Keratinocyte (primary cell): ENCODE data around the gene C1QC. TPM values are rescaled to one million over a fixed set of nuclear protein-coding genes. Genes with fewer than 3 reads are reported as not detected.
"Not testable (repeated sequence)": the region's sequence is repeated elsewhere in the genome, so short reads cannot be mapped to it uniquely, and the experiment has no call there.

Experiments used
- DNase-seq: peaks from one replicate; pipeline ENCODE4 v3.0.0-alpha.2; 2011; ENCODE audit warnings: low read depth, missing footprints, low spot score
- FAIRE-seq: peaks from 2 replicates; lab custom pipeline; 2011; peaks lifted over from hg19 to GRCh38; lab: Jason Lieb, UNC
- H2AFZ ChIP-seq: 2 replicates; pipeline ENCODE4 v1.6.0; 2012; ENCODE audit warnings: low read length, control low read depth, inconsistent platforms; ENCODE audit not compliant: control insufficient read depth
- H3K27ac ChIP-seq: 2 replicates; pipeline ENCODE4 v1.5.1; 2011; ENCODE audit warnings: low read length; ENCODE audit not compliant: control insufficient read depth, insufficient read depth
- H3K27me3 ChIP-seq: 3 replicates; pipeline ENCODE4 v1.6.0; 2011; ENCODE audit warnings: low read length; ENCODE audit not compliant: control insufficient read depth, insufficient read depth; ENCODE audit errors: extremely low read depth
- H3K36me3 ChIP-seq, 2 experiments: 2 replicates in 1 of 2; 3 replicates in 1 of 2; pipeline ENCODE4 v1.5.1; 2011; ENCODE audit warnings: low read length in 2 of 2, mild to moderate bottlenecking in 1 of 2; ENCODE audit not compliant: control insufficient read depth in 2 of 2, insufficient read depth in 2 of 2; ENCODE audit errors: extremely low read depth in 1 of 2
- H3K4me1 ChIP-seq: 3 replicates; pipeline ENCODE4 v1.5.1; 2011; ENCODE audit warnings: low read length; ENCODE audit not compliant: control insufficient read depth, insufficient read depth; ENCODE audit errors: extremely low read depth
- H3K4me2 ChIP-seq: 3 replicates; pipeline ENCODE4 v1.6.0; 2011; ENCODE audit warnings: low read depth, low read length; ENCODE audit not compliant: control insufficient read depth, insufficient read depth; ENCODE audit errors: extremely low read depth
- H3K4me3 ChIP-seq, 3 experiments: fragments of 200-600 bp in 1 of 3; sonication (generic) in 1 of 3; 2 replicates in 2 of 3; 3 replicates in 1 of 3; pipeline ENCODE4 v1.5.1; 2011 to 2016; ENCODE audit warnings: low read length in 3 of 3, mild to moderate bottlenecking in 3 of 3, control low read depth in 2 of 3, inconsistent platforms in 1 of 3, low read depth in 1 of 3, mixed read lengths in 1 of 3, mixed run types in 1 of 3, moderate library complexity in 1 of 3; ENCODE audit not compliant: control insufficient read depth in 2 of 3, insufficient read depth in 2 of 3; ENCODE audit errors: extremely low read depth in 1 of 3
- H3K79me2 ChIP-seq: 2 replicates; pipeline ENCODE4 v1.6.0; 2012; ENCODE audit warnings: low read length; ENCODE audit not compliant: control insufficient read depth, insufficient read depth
- H3K9ac ChIP-seq: 3 replicates; pipeline ENCODE4 v1.6.0; 2011; ENCODE audit warnings: low read length; ENCODE audit not compliant: control insufficient read depth, insufficient read depth; ENCODE audit errors: extremely low read depth
- H3K9me1 ChIP-seq: 3 replicates; pipeline ENCODE4 v1.6.0; 2011; ENCODE audit warnings: low read length; ENCODE audit not compliant: control insufficient read depth, insufficient read depth; ENCODE audit errors: extremely low read depth
- H3K9me3 ChIP-seq: 2 replicates; pipeline ENCODE4 v1.5.1; 2012; ENCODE audit warnings: low read depth, low read length; ENCODE audit not compliant: control insufficient read depth
- H4K20me1 ChIP-seq: 3 replicates; pipeline ENCODE4 v1.6.0; 2011; ENCODE audit warnings: low read length; ENCODE audit not compliant: control insufficient read depth, insufficient read depth; ENCODE audit errors: extremely low read depth
- CTCF ChIP-seq, 3 experiments: IDR thresholded peaks in 1 of 3; conservative IDR thresholded peaks in 1 of 3; optimal IDR thresholded peaks in 1 of 3; 2 replicates in 2 of 3; 3 replicates in 1 of 3; pipeline versions ENCODE3 to v1.5.1; 2011; ENCODE audit warnings: low read length in 3 of 3, mild to moderate bottlenecking in 3 of 3, moderate library complexity in 2 of 3, control low read depth in 1 of 3, inconsistent platforms in 1 of 3; ENCODE audit not compliant: insufficient read depth in 2 of 3; ENCODE audit errors: extremely low read depth in 1 of 3
- EZH2 ChIP-seq: IDR thresholded peaks from one replicate; pipeline ENCODE4 v1.6.1; 2012; ENCODE audit warnings: inconsistent platforms, mild to moderate bottlenecking, low read length, moderate library complexity
- dilution Hi-C: fragments of 300-500 bp; cut with MboI; formaldehyde crosslinking; loops from one replicate; pipeline ENCODE4 v1.7.0; 2020; ENCODE audit warnings: low sequenced_read_pairs; ENCODE audit not compliant: extremely low pct_ligation_motif_present
- polyA plus RNA-seq, 5 experiments: library from polyadenylated mRNA; depleted of rRNA in 3 of 5; stranded (reverse) in 3 of 5; stranded (forward) in 1 of 5; unstranded in 1 of 5; fragments of >200 nt; gene quantifications; 1 replicate in 1 of 5; 2 replicates in 3 of 5; 3 replicates in 1 of 5; pipeline versions ENCODE4 v1.2.1 to v1.2.3, GENCODE V29; 2011 to 2012; ENCODE audit warnings: missing spikeins in 2 of 5, low read depth in 1 of 5, low replicate concordance in 1 of 5

Gene C1QC
- polyA plus RNA-seq, 1 donor (not counting 4 experiments of a cell fraction or from before 2014, with no cell fraction given): not detected

GRCh38 chr1:22673486-22674409 lies 30.3 kb downstream of the C1QC start:
- no peaks in the 10 kb centered on the region for H4K20me1 ChIP-seq
- TF ChIP-seq CTCF (optimal IDR thresholded peaks at IDR 0.05 in 1 of 3, IDR thresholded peaks at IDR 0.05 in 1 of 3, conservative IDR thresholded peaks at IDR 0.05 in 1 of 3; ENCODE audit: extremely low read depth in 1 of 3, insufficient read depth in 2 of 3, low read length in 3 of 3) (peak; percentile 66 to 72 (median 69)), EZH2 (no peak)
- no peak overlapping the region for H3K4me2 ChIP-seq
- H3K27me3 ChIP-seq: peaks cover 20% of the 10 kb centered on the region
- FAIRE-seq: no peak
- DNase-seq: no peak
- no peak overlapping the region for H3K9ac ChIP-seq
- no peak overlapping the region for H2AFZ ChIP-seq
- no peaks in the 10 kb centered on the region for H3K9me3 ChIP-seq
- dilution Hi-C loops: no loop called here
- H3K9me1 ChIP-seq: no peaks in the 10 kb centered on the region
- H3K4me3 ChIP-seq: no peak overlapping the region
- H3K27ac ChIP-seq: no peak overlapping the region
- no peaks in the 10 kb centered on the region for H3K79me2 ChIP-seq
- no peaks in the 10 kb centered on the region for H3K36me3 ChIP-seq
- no peaks in the 10 kb centered on the region for H3K4me1 ChIP-seq

GRCh38 chr1:22674410-22674749 lies 30.9 kb downstream of the C1QC start:
- no peak for FAIRE-seq

GRCh38 chr1:22676151-22676550 lies 32.7 kb downstream of the C1QC start:
- H3K9me3 ChIP-seq, H2AFZ ChIP-seq, dilution Hi-C loops, DNase-seq, H3K4me3 ChIP-seq, H3K4me1 ChIP-seq, H3K9ac ChIP-seq, H3K4me2 ChIP-seq, H3K79me2 ChIP-seq, H4K20me1 ChIP-seq, FAIRE-seq, H3K9me1 ChIP-seq, H3K36me3 ChIP-seq, H3K27ac ChIP-seq: not testable (repeated sequence)
- H3K27me3 ChIP-seq: peaks cover 11% of the 10 kb centered on the region

More at GRCh38 chr1:22674410-22674749, 30.9 kb downstream of the C1QC start:
- dilution Hi-C loops: no loop called here
- no peak overlapping the region for H3K9ac ChIP-seq
- H4K20me1 ChIP-seq: no peaks in the 10 kb centered on the region
- no peak for DNase-seq
- H3K4me1 ChIP-seq: no peaks in the 10 kb centered on the region
- no peak overlapping the region for H3K27ac ChIP-seq
- no peaks in the 10 kb centered on the region for H3K9me1 ChIP-seq
- no peaks in the 10 kb centered on the region for H3K79me2 ChIP-seq
- no peak overlapping the region for H3K4me2 ChIP-seq
- no peaks in the 10 kb centered on the region for H3K36me3 ChIP-seq
- H2AFZ ChIP-seq: no peak overlapping the region
- H3K4me3 ChIP-seq: no peak overlapping the region
- H3K9me3 ChIP-seq: no peaks in the 10 kb centered on the region
- peaks cover 20% of the 10 kb centered on the region for H3K27me3 ChIP-seq
- TF ChIP-seq EZH2 (no peak), CTCF (optimal IDR thresholded peaks at IDR 0.05 in 1 of 3, IDR thresholded peaks at IDR 0.05 in 1 of 3, conservative IDR thresholded peaks at IDR 0.05 in 1 of 3; ENCODE audit: extremely low read depth in 1 of 3, insufficient read depth in 2 of 3, low read length in 3 of 3) (no peak)
